H9 (cell line): ENCODE results near the gene TMEM208. TPM values are rescaled to one million over a fixed set of nuclear protein-coding genes. Genes with fewer than 3 reads are reported as not detected.

ENCODE experiments used
- DNase-seq: peaks from one replicate; pipeline ENCODE4 v3.0.0-alpha.2; 2017
- H2AFZ ChIP-seq: one replicate; pipeline ENCODE4 v1.6.1; 2013; ENCODE audit warnings: mild to moderate bottlenecking, low read length, control low read depth, moderate library complexity
- H2AK5ac ChIP-seq: 2 replicates; pipeline ENCODE4 v1.6.1; 2013; ENCODE audit warnings: low read length, control low read depth, mixed read lengths; ENCODE audit not compliant: insufficient read length
- H2BK120ac ChIP-seq: one replicate; pipeline ENCODE4 v1.6.1; 2013; ENCODE audit warnings: low read depth, mild to moderate bottlenecking, low read length, control low read depth, inconsistent platforms; ENCODE audit not compliant: poor library complexity, severe bottlenecking
- H2BK12ac ChIP-seq: 2 replicates; pipeline ENCODE4 v1.6.1; 2013; ENCODE audit warnings: low read length, control low read depth, mixed read lengths, low read depth; ENCODE audit not compliant: insufficient read length
- H2BK15ac ChIP-seq: 2 replicates; pipeline ENCODE4 v1.6.1; 2013; ENCODE audit warnings: low read depth, low read length, control low read depth
- H2BK20ac ChIP-seq: one replicate; pipeline ENCODE4 v1.6.1; 2013; ENCODE audit warnings: low read depth, mild to moderate bottlenecking, low read length, control low read depth, inconsistent platforms; ENCODE audit not compliant: poor library complexity, severe bottlenecking
- H2BK5ac ChIP-seq: 2 replicates; pipeline ENCODE4 v1.6.1; 2013; ENCODE audit warnings: low read length, control low read depth, mixed read lengths; ENCODE audit not compliant: insufficient read length
- H3K14ac ChIP-seq: 2 replicates; pipeline ENCODE4 v1.6.1; 2013; ENCODE audit warnings: low read length, control low read depth; ENCODE audit not compliant: insufficient read depth
- H3K18ac ChIP-seq: 2 replicates; pipeline ENCODE4 v1.6.1; 2013; ENCODE audit warnings: low read depth, mild to moderate bottlenecking, mixed read lengths, low read length, control low read depth; ENCODE audit not compliant: insufficient read length
- H3K23ac ChIP-seq: 2 replicates; pipeline ENCODE4 v1.6.1; 2013; ENCODE audit warnings: low read length, control low read depth, mixed read lengths, low read depth; ENCODE audit not compliant: insufficient read length
- H3K23me2 ChIP-seq: 2 replicates; pipeline ENCODE4 v1.6.1; 2013; ENCODE audit warnings: low read depth, mild to moderate bottlenecking, mixed read lengths, low read length, control low read depth; ENCODE audit not compliant: insufficient read length, poor library complexity, severe bottlenecking
- H3K27ac ChIP-seq: 2 replicates; pipeline ENCODE4 v1.5.1; 2013; ENCODE audit warnings: low read length, control low read depth, mixed read lengths, low read depth; ENCODE audit not compliant: insufficient read length
- H3K27me3 ChIP-seq: 2 replicates; pipeline ENCODE4 v1.6.1; 2013; ENCODE audit warnings: low read length, control low read depth, inconsistent platforms; ENCODE audit not compliant: insufficient read depth
- H3K4ac ChIP-seq: 2 replicates; pipeline ENCODE4 v1.6.1; 2013; ENCODE audit warnings: low read depth, mild to moderate bottlenecking, control low read depth, inconsistent platforms, low read length, moderate library complexity
- H3K4me1 ChIP-seq: 2 replicates; pipeline ENCODE4 v1.6.1; 2013; ENCODE audit warnings: low read length, control low read depth, inconsistent platforms; ENCODE audit not compliant: insufficient read depth
- H3K4me2 ChIP-seq: 2 replicates; pipeline ENCODE4 v1.6.1; 2013; ENCODE audit warnings: low read length, control low read depth, mixed read lengths; ENCODE audit not compliant: insufficient read length, insufficient read depth
- H3K56ac ChIP-seq: 2 replicates; pipeline ENCODE4 v1.6.1; 2013; ENCODE audit warnings: low read depth, mild to moderate bottlenecking, mixed read lengths, low read length, control low read depth; ENCODE audit not compliant: insufficient read length
- H3K79me1 ChIP-seq: 2 replicates; pipeline ENCODE4 v1.6.1; 2013; ENCODE audit warnings: low read depth, mild to moderate bottlenecking, moderate library complexity, low read length, control low read depth, inconsistent platforms; ENCODE audit not compliant: insufficient read depth, poor library complexity, severe bottlenecking
- H3K79me2 ChIP-seq: 2 replicates; pipeline ENCODE4 v1.6.1; 2013; ENCODE audit warnings: low read length, control low read depth, inconsistent platforms; ENCODE audit not compliant: insufficient read depth
- H3K9ac ChIP-seq: 2 replicates; pipeline ENCODE4 v1.6.1; 2013; ENCODE audit warnings: low read length, control low read depth, mixed read lengths; ENCODE audit not compliant: insufficient read length; ENCODE audit errors: extremely low read depth
- H3K9me3 ChIP-seq: one replicate; pipeline ENCODE4 v1.6.1; 2013; ENCODE audit warnings: low read depth, low read length, inconsistent platforms; ENCODE audit not compliant: control insufficient read depth
- H3T11ph ChIP-seq: one replicate; pipeline ENCODE4 v1.6.1; 2013; ENCODE audit warnings: mild to moderate bottlenecking, low read length, control low read depth, inconsistent platforms
- H4K20me1 ChIP-seq: one replicate; pipeline ENCODE4 v1.6.1; 2013; ENCODE audit not compliant: control insufficient read depth, insufficient read length, insufficient read depth
- H4K5ac ChIP-seq: 2 replicates; pipeline ENCODE4 v1.6.1; 2013; ENCODE audit warnings: low read depth, mild to moderate bottlenecking, mixed read lengths, low read length, control low read depth; ENCODE audit not compliant: insufficient read length
- H4K8ac ChIP-seq: replicated peaks from 2 replicates; pipeline ENCODE4 v1.6.1; 2013; ENCODE audit warnings: low read length, control low read depth, mixed read lengths, low read depth; ENCODE audit not compliant: insufficient read length
- H4K91ac ChIP-seq: 2 replicates; pipeline ENCODE4 v1.6.1; 2013; ENCODE audit warnings: low read depth, mild to moderate bottlenecking, moderate library complexity, mixed read lengths, low read length, control low read depth; ENCODE audit not compliant: insufficient read length
- H3K27ac Mint-ChIP-seq, 3 experiments: 2 replicates in 2 of 3; 3 replicates in 1 of 3; pipeline ENCODE4 v1.8.0; 2020 to 2021; ENCODE audit warnings: mixed read lengths in 3 of 3, mild to moderate bottlenecking in 1 of 3, moderate library complexity in 1 of 3
- H3K27me3 Mint-ChIP-seq: 2 replicates; pipeline ENCODE4 v1.8.0; 2021; ENCODE audit warnings: low read depth, mild to moderate bottlenecking, moderate library complexity, mixed read lengths
- H3K36me3 Mint-ChIP-seq, 3 experiments: 2 replicates in 2 of 3; 3 replicates in 1 of 3; pipeline ENCODE4 v1.8.0; 2020 to 2021; ENCODE audit warnings: low read depth in 3 of 3, mixed read lengths in 3 of 3; ENCODE audit not compliant: insufficient read depth in 1 of 3
- H3K4me1 Mint-ChIP-seq, 2 experiments: 2 replicates each; pipeline ENCODE4 v1.8.0; 2020; ENCODE audit warnings: mixed read lengths in 2 of 2
- H3K4me3 Mint-ChIP-seq, 2 experiments: 2 replicates in 1 of 2; 3 replicates in 1 of 2; pipeline ENCODE4 v1.8.0; 2020 to 2021; ENCODE audit warnings: mild to moderate bottlenecking in 2 of 2, mixed read lengths in 2 of 2, moderate library complexity in 1 of 2
- H3K9me3 Mint-ChIP-seq, 2 experiments: 2 replicates in 1 of 2; 3 replicates in 1 of 2; pipeline ENCODE4 v1.8.0; 2020; ENCODE audit warnings: mild to moderate bottlenecking in 2 of 2, mixed read lengths in 2 of 2, moderate library complexity in 1 of 2
- CTCF ChIP-seq: fragments of 200-600 bp; sonication (generic); conservative IDR thresholded peaks from 3 replicates; pipeline ENCODE4 v1.8.0; 2021; ENCODE audit warnings: antibody characterized with exemption, mild to moderate bottlenecking
- WGBS: extraction: QIAGEN DNeasy Blood & Tissue Kit; methylation state at CpG from one replicate; pipeline ENCODE4 v1.1.7; 2013; ENCODE audit warnings: missing lambda C conversion rate, low lambda C conversion rate, mixed read lengths; ENCODE audit not compliant: insufficient read length; ENCODE audit errors: extremely low coverage; 5-methylcytosine and 5-hydroxymethylcytosine counted together
- total RNA-seq: library from RNA; stranded (reverse); gene quantifications from 2 replicates; pipeline ENCODE4 v1.2.1, GENCODE V29; 2021

The TMEM208 gene
- total RNA-seq, 1 experiment from 2014 or later = 42.6 TPM

- H3K23me2 ChIP-seq = peaks cover 15% of the 10 kb centered on the region
- H3K9ac ChIP-seq = no peak overlapping the region
- H3K4me1 Mint-ChIP-seq = peaks cover 17 to 20% of the 10 kb centered on the region in 2 experiments
- H3K18ac ChIP-seq = no peak overlapping the region
- H4K5ac ChIP-seq = no peak overlapping the region
- H3K4me1 ChIP-seq = peaks cover 4% of the 10 kb centered on the region
- no peak overlapping the region for H3K27ac Mint-ChIP-seq
- H3K14ac ChIP-seq = no peak overlapping the region
- no peak overlapping the region for H2AFZ ChIP-seq
- no peak for DNase-seq
- H2BK20ac ChIP-seq = no peak overlapping the region
- peak overlapping the region; percentile 99 to 100 for H3K4me3 Mint-ChIP-seq
- H3K27ac ChIP-seq = no peak overlapping the region
- H4K20me1 ChIP-seq = no peaks in the 10 kb centered on the region
- no peak overlapping the region for H2BK12ac ChIP-seq
- no peak for TF ChIP-seq CTCF
- no peak overlapping the region for H2BK15ac ChIP-seq
- peak overlapping the region; percentile 98 for H3K4me2 ChIP-seq
- no peak overlapping the region for H3K56ac ChIP-seq
- H3T11ph ChIP-seq = no peak overlapping the region
- WGBS = no CpG with 5 or more reads among the region's 12 CpGs
- H3K4ac ChIP-seq = no peak overlapping the region
- no peak overlapping the region for H2AK5ac ChIP-seq
- H2BK120ac ChIP-seq = no peak overlapping the region
- H2BK5ac ChIP-seq = no peak overlapping the region
- H3K79me1 ChIP-seq = peaks cover 3% of the 10 kb centered on the region
- no peaks in the 10 kb centered on the region for H3K27me3 ChIP-seq
- H3K36me3 Mint-ChIP-seq = peaks cover 13 to 40% (median 40%) of the 10 kb centered on the region in 3 experiments; a peak in 6 of 7 replicates
- H3K9me3 Mint-ChIP-seq = no peaks in the 10 kb centered on the region; a peak in 1 of 5 replicates
- H3K23ac ChIP-seq = no peak overlapping the region
- peaks cover 16% of the 10 kb centered on the region for H3K27me3 Mint-ChIP-seq
- H4K91ac ChIP-seq = no peak overlapping the region
- peaks cover 5% of the 10 kb centered on the region; the same call in 1 of the 2 replicates for H3K79me2 ChIP-seq
- no peak overlapping the region for H4K8ac ChIP-seq
- H3K9me3 ChIP-seq = no peaks in the 10 kb centered on the region
Observed at GRCh38 chr16:67226295-67226803, 581 bp upstream of the TMEM208 start.
